Activated CD4-positive, alpha-beta T cell treated with anti-CD3 and anti-CD28 coated beads, Interleukin-2, amount 10 ng/mL, durations not matched to agents 7 days and 5 days (primary cell): ENCODE results near the gene CFAP58. TPM values are rescaled to one million over a fixed set of nuclear protein-coding genes. Genes with fewer than 3 reads are reported as not detected.

Experiments used
- CTCF ChIA-PET: fragments of 350-600 bp; sonication (Branson Sonifier 250); formaldehyde crosslinking; loops from one replicate; lab custom pipeline; 2021; ENCODE audit warnings: antibody characterized with exemption; lab: Charles Lee
- POLR2A ChIA-PET: fragments of 350-600 bp; sonication (Branson Sonifier 250); formaldehyde crosslinking; loops from one replicate; lab custom pipeline; 2021; ENCODE audit warnings: antibody characterized with exemption; lab: Charles Lee
- DNase-seq: peaks from one replicate; pipeline ENCODE4 v3.0.0-alpha.2; 2020
- H3K27ac Mint-ChIP-seq: one replicate; pipeline ENCODE4 v1.8.0; 2021; ENCODE audit warnings: mild to moderate bottlenecking, moderate library complexity, mixed read lengths
- H3K27me3 Mint-ChIP-seq: one replicate; pipeline ENCODE4 v1.8.0; 2021; ENCODE audit warnings: mixed read lengths
- H3K36me3 Mint-ChIP-seq: one replicate; pipeline ENCODE4 v1.8.0; 2021; ENCODE audit warnings: low read depth, mixed read lengths
- H3K4me1 Mint-ChIP-seq: one replicate; pipeline ENCODE4 v1.8.0; 2021; ENCODE audit warnings: mixed read lengths
- H3K4me3 Mint-ChIP-seq: one replicate; pipeline ENCODE4 v1.8.0; 2021; ENCODE audit warnings: mild to moderate bottlenecking, moderate library complexity, mixed read lengths
- H3K9me3 Mint-ChIP-seq: one replicate; pipeline ENCODE4 v1.8.0; 2021; ENCODE audit warnings: mixed read lengths
- total RNA-seq, 2 experiments: library from RNA; stranded (reverse); gene quantifications; one replicate each; pipeline ENCODE4 v1.2.3, GENCODE V29; 2021

CFAP58 gene
- total RNA-seq, 2 experiments from 2014 or later = 0.22 to 0.27 TPM

- no peaks in the 10 kb centered on the region for H3K9me3 Mint-ChIP-seq
- H3K4me3 Mint-ChIP-seq = no peak overlapping the region
- POLR2A ChIA-PET = no interaction called here
- no peaks in the 10 kb centered on the region for H3K4me1 Mint-ChIP-seq
- DNase-seq = no peak
- peaks cover 4% of the 10 kb centered on the region for H3K27me3 Mint-ChIP-seq
- H3K36me3 Mint-ChIP-seq = no peaks in the 10 kb centered on the region
- CTCF ChIA-PET = interaction anchor here (1.1 kb wide), 1 partner anchor 12 kb away, joined by 3 read pairs; no protein-coding TSS in a partner anchor
- H3K27ac Mint-ChIP-seq = no peak overlapping the region
Measured at GRCh38 chr10:104437226-104437625, 83.6 kb downstream of the CFAP58 start.

GRCh38 chr10:104440221-104440620 lies 86.6 kb downstream of the CFAP58 start:
- POLR2A ChIA-PET = no interaction called here
- no peaks in the 10 kb centered on the region for H3K4me1 Mint-ChIP-seq
- no peak overlapping the region for H3K27ac Mint-ChIP-seq
- no peak for DNase-seq
- H3K4me3 Mint-ChIP-seq = no peak overlapping the region
- CTCF ChIA-PET = no interaction called here
- no peaks in the 10 kb centered on the region for H3K9me3 Mint-ChIP-seq
- H3K36me3 Mint-ChIP-seq = no peaks in the 10 kb centered on the region
- peaks cover 1% of the 10 kb centered on the region for H3K27me3 Mint-ChIP-seq

GRCh38 chr10:104441329-104442000 lies 87.8 kb downstream of the CFAP58 start:
- no peaks in the 10 kb centered on the region for H3K4me1 Mint-ChIP-seq
- no peak overlapping the region for H3K27ac Mint-ChIP-seq
- H3K9me3 Mint-ChIP-seq = no peaks in the 10 kb centered on the region
- ChIA-PET POLR2A (no interaction called here), CTCF (interaction anchor here (1.2 kb wide), 1 partner anchor 52 kb away, joined by 3 read pairs; no protein-coding TSS in a partner anchor)
- no peaks in the 10 kb centered on the region for H3K36me3 Mint-ChIP-seq
- H3K4me3 Mint-ChIP-seq = no peak overlapping the region
- peaks cover 4% of the 10 kb centered on the region for H3K27me3 Mint-ChIP-seq
- no peak for DNase-seq

- no peaks in the 10 kb centered on the region for H3K9me3 Mint-ChIP-seq
- CTCF ChIA-PET = no interaction called here
- DNase-seq = no peak
- H3K36me3 Mint-ChIP-seq = no peaks in the 10 kb centered on the region
- no peaks in the 10 kb centered on the region for H3K4me1 Mint-ChIP-seq
- peaks cover 16% of the 10 kb centered on the region for H3K27me3 Mint-ChIP-seq
- H3K4me3 Mint-ChIP-seq = no peak overlapping the region
- no peak overlapping the region for H3K27ac Mint-ChIP-seq
- POLR2A ChIA-PET = no interaction called here
Measured at GRCh38 chr10:104445359-104445758, 91.7 kb downstream of the CFAP58 start.

GRCh38 chr10:104446151-104446550 lies 92.5 kb downstream of the CFAP58 start:
- Mint-ChIP-seq H3K4me3 (no peak overlapping the region), H3K4me1 (no peaks in the 10 kb centered on the region), H3K27ac (no peak overlapping the region), H3K9me3 (no peaks in the 10 kb centered on the region), H3K27me3 (peaks cover 16% of the 10 kb centered on the region), H3K36me3 (no peaks in the 10 kb centered on the region)
- ChIA-PET POLR2A (no interaction called here), CTCF (no interaction called here)
- DNase-seq = no peak

GRCh38 chr10:104447331-104447730 lies 93.7 kb downstream of the CFAP58 start:
- Mint-ChIP-seq H3K9me3 (no peaks in the 10 kb centered on the region), H3K36me3 (no peaks in the 10 kb centered on the region), H3K4me3 (no peak overlapping the region), H3K27ac (no peak overlapping the region), H3K27me3 (peaks cover 16% of the 10 kb centered on the region), H3K4me1 (no peaks in the 10 kb centered on the region)
- CTCF ChIA-PET = no interaction called here
- DNase-seq = no peak
- POLR2A ChIA-PET = no interaction called here

GRCh38 chr10:104447906-104448305 lies 94.3 kb downstream of the CFAP58 start:
- ChIA-PET CTCF (interaction anchor here (0.8 kb wide), 1 partner anchor 9 kb away, joined by 3 read pairs; no protein-coding TSS in a partner anchor), POLR2A (no interaction called here)
- Mint-ChIP-seq H3K36me3 (no peaks in the 10 kb centered on the region), H3K27me3 (peaks cover 19% of the 10 kb centered on the region), H3K4me3 (no peak overlapping the region), H3K27ac (no peak overlapping the region), H3K4me1 (no peaks in the 10 kb centered on the region), H3K9me3 (no peaks in the 10 kb centered on the region)
- DNase-seq = no peak

- DNase-seq = no peak
- Mint-ChIP-seq H3K27ac (no peak overlapping the region), H3K4me3 (no peak overlapping the region), H3K9me3 (no peaks in the 10 kb centered on the region), H3K27me3 (peaks cover 25% of the 10 kb centered on the region), H3K36me3 (no peaks in the 10 kb centered on the region), H3K4me1 (no peaks in the 10 kb centered on the region)
- ChIA-PET CTCF (interaction anchor here (0.6 kb wide), 1 partner anchor 110 kb away, joined by 3 read pairs; no protein-coding TSS in a partner anchor), POLR2A (no interaction called here)
Measured at GRCh38 chr10:104449391-104449790, 95.8 kb downstream of the CFAP58 start.

- ChIA-PET CTCF (no interaction called here), POLR2A (no interaction called here)
- Mint-ChIP-seq H3K27ac (no peak overlapping the region), H3K9me3 (no peaks in the 10 kb centered on the region), H3K36me3 (no peaks in the 10 kb centered on the region), H3K4me1 (no peaks in the 10 kb centered on the region), H3K27me3 (peaks cover 24% of the 10 kb centered on the region), H3K4me3 (no peak overlapping the region)
- DNase-seq = no peak
Measured at GRCh38 chr10:104450490-104450889, 96.9 kb downstream of the CFAP58 start.

GRCh38 chr10:104450954-104451353 lies 97.3 kb downstream of the CFAP58 start:
- ChIA-PET CTCF (no interaction called here), POLR2A (no interaction called here)
- Mint-ChIP-seq H3K36me3 (no peaks in the 10 kb centered on the region), H3K27ac (no peak overlapping the region), H3K4me3 (no peak overlapping the region), H3K9me3 (no peaks in the 10 kb centered on the region), H3K27me3 (peaks cover 25% of the 10 kb centered on the region), H3K4me1 (no peaks in the 10 kb centered on the region)
- no peak for DNase-seq

- no peaks in the 10 kb centered on the region for H3K36me3 Mint-ChIP-seq
- H3K4me1 Mint-ChIP-seq = no peaks in the 10 kb centered on the region
- DNase-seq = no peak
- no peaks in the 10 kb centered on the region for H3K9me3 Mint-ChIP-seq
- peaks cover 19% of the 10 kb centered on the region for H3K27me3 Mint-ChIP-seq
- H3K27ac Mint-ChIP-seq = no peak overlapping the region
- ChIA-PET CTCF (no interaction called here), POLR2A (no interaction called here)
- H3K4me3 Mint-ChIP-seq = no peak overlapping the region
Measured at GRCh38 chr10:104452977-104453376, 99.3 kb downstream of the CFAP58 start.

- Mint-ChIP-seq H3K27ac (no peak overlapping the region), H3K36me3 (no peaks in the 10 kb centered on the region), H3K4me3 (no peak overlapping the region), H3K9me3 (no peaks in the 10 kb centered on the region), H3K4me1 (no peaks in the 10 kb centered on the region), H3K27me3 (peaks cover 24% of the 10 kb centered on the region)
- no peak for DNase-seq
- ChIA-PET CTCF (interaction anchor here (0.5 to 0.9 kb wide), 4 partner anchors 9 to 722 kb away, joined by 3 to 5 read pairs (median 4); no protein-coding TSS in a partner anchor), POLR2A (no interaction called here)
Measured at GRCh38 chr10:104456802-104457542, 103.3 kb downstream of the CFAP58 start.

- DNase-seq = no peak
- no peaks in the 10 kb centered on the region for H3K36me3 Mint-ChIP-seq
- ChIA-PET POLR2A (no interaction called here), CTCF (interaction anchor here (0.9 kb wide), 1 partner anchor 9 kb away, joined by 3 read pairs; no protein-coding TSS in a partner anchor)
- H3K27ac Mint-ChIP-seq = no peak overlapping the region
- H3K9me3 Mint-ChIP-seq = no peaks in the 10 kb centered on the region
- peaks cover 26% of the 10 kb centered on the region for H3K27me3 Mint-ChIP-seq
- H3K4me3 Mint-ChIP-seq = no peak overlapping the region
- H3K4me1 Mint-ChIP-seq = no peaks in the 10 kb centered on the region
Measured at GRCh38 chr10:104457543-104457828, 103.9 kb downstream of the CFAP58 start.
